ENCODE data around the gene CPPED1. TPM values are rescaled to one million over a fixed set of nuclear protein-coding genes. Genes with fewer than 3 reads are reported as not detected.

Gene CPPED1
- total RNA-seq, 120 experiments from 2014 or later: 8.3 to 42.3 (median 17.7) TPM

Small RNA genes lying within 50 kb of the gene (microRNA-seq; reads per million reads assigned to microRNA genes)
- gene MIR4718: 0 reads per million in 43 experiments

Other genes starting within 250 kb of the CPPED1 start
- 10 to 100 TPM; 11.3 to 59.4 (median 39.6) TPM for gene SHISA9, start 97.7 kb upstream of the CPPED1 start, total RNA-seq